ENCODE measurements around the gene TEX264.

- TF ChIP-seq CTCF (IDR thresholded peaks at IDR 0.05) (peak; percentile 24 to 86 (median 72)), POLR2A (IDR thresholded peaks at IDR 0.05) (no peak), EP300 (IDR thresholded peaks at IDR 0.05) (no peak)
Measured at GRCh38 chr3:51682079-51682478, 11.0 kb downstream of the TEX264 start.
